Measurements from ENCODE around the gene TUBA8. TPM values are rescaled to one million over a fixed set of nuclear protein-coding genes. Genes with fewer than 3 reads are reported as not detected.

TUBA8 gene
- total RNA-seq = 0.12 and 0.77 TPM in 2 replicates

DNA sequence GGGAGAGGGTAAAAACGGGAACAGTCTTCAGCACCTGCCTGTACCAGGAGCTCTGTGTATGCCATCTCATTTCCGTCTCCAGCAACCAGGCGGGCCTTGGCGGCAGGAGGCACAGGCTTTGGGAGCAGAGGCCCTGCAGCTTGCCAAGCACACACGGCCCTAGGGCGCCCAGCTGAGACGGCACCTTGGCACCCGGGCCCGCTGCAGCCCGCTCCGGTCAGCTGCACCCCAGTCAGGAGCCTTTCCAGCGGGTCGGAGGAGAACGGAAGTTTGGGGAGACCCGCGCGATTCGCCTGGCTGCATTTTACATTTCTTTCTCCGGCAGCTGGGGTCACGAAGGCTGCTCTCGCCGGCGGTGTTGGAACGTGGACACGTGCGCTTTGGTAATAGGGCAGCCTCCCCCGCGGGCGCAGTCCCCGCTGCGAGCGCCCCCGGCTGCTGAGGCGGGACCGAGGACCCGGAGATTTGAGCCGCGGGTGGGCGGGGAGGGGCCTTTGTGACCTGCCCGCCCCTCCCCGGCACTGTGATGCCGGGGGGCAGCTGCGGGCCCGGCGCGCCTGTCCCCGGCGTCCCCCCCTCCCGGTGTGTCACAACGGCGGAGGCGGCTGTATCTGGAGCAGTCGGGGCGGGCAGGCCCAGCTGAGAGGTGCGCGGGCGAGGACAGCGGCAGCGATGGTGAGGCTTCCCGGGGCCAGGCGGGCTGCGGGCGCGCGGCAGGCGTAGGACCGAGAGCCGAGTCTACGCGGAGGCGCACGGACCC is at the start of gene TUBA8:
TSS of gene TUBA8 (plus strand) at position 616 of the 760 bp plus-strand sequence. CDS start at position 673, 57 bp downstream.

GRCh38 chr22:18077639-18078328 is 32.8 kb upstream of the TUBA8 start, which contains the start of gene PEX26:
Gene PEX26, plus strand, starts transcription at chr22:18077990. Its CDS starts 387 bp downstream, at chr22:18078377.

Other genes starting within 250 kb of the TUBA8 start
- 7.7 and 19.6 TPM in 2 replicates for gene MICAL3, start 86.2 kb upstream of the TUBA8 start, total RNA-seq
- gene PEX26, start 32.8 kb upstream of the TUBA8 start, total RNA-seq = 13.0 and 16.1 TPM in 2 replicates
- 0.94 and 1.2 TPM in 2 replicates for gene USP18, start 39.4 kb downstream of the TUBA8 start, total RNA-seq